Activated naive CD4-positive, alpha-beta T cell treated with anti-CD3 and anti-CD28 coated beads, Interleukin-2, amount 50 U/mL, for 16 hours (primary cell): ENCODE data around the gene FANCI.

ENCODE experiments used
- DNase-seq: peaks from one replicate; pipeline ENCODE4 v3.0.0-alpha.2; 2020

The FANCI gene

DNA sequence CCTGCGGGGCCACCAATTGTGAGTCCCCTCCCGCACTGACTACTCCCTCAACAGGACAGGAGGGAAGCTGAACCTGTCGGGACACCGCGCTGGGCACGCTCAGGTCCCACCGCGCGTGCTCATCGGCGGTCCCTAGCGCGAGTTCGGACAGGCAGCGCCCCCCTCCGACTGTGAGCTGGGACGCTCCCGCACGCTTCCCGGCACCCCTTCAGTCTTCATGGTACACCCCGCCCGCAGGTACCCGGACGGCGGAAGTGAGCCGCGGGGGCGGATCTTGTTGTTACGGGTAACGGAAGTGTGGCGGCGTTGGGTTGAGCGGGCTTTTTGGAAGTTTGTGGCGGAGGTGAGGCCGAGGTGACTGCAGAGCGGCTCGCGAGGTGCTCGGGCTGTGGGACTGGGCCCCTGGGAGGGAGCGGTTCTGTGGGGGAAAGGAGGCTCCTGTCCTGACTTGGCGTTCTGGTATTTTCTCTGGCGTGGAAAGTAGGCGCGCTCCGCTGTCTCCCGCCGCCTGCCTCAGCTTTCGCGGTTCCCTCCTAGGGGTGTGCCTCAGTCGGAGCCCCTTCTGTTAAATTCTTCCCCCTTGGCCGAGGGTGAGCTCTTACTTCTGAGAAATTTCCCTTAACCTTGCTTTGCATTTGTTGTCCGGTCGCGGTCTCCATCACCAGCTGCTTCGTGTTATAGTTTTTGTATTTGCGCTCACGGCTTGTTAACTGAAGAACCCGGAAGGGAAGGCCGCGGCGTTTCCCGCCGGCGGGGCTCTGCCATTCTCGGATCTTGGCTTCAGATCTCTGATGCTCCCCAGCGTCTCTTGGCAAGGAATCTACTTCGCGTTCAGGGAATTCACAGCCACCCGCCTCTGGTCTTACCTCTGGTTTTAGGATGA is at the start of gene FANCI:
Gene FANCI (plus strand): TSS at position 289 of the 883 bp plus-strand sequence. CDS start 3,669 bp downstream, outside the sequence.
- DNase-seq: peak; percentile 98

DNA sequence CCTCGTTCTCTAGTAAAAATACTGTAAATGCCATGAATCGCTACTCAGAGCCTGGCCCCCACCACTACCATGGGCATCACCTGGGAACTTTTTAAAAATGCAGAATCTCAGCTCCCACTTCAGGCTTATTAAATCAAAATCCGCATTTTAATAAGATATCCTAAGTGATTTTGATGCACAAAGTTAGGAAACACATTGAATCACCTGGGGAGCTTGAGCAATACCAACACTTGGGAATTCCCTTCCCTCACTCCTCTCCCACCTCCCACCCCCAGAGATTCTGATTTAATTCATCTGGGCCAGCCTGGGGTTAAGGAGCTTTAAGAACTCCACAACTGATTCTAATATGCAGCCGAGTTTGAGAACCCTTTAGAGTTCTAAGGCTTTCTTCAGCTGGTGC is 49.2 kb upstream of the FANCI start:
- DNase-seq: no peak

DNA sequence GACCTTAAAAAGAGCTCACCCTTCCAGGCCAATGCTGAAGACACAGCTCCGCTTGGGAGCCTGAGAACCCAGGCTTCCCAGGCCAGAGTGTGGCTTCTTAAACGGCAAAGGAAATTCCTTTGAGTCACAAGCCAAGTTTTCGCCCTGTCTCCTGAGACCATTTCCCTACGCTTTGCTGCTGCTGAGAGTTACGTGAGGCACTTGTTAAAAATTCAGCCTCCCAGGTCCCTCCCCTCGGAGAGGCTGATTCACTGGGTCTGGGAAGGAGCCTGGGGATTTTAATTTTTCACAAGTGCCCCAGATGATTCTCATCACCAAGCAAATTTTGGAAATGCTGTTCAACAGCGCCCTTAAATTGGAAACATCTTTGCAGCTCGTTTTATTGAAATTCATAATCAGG is 47.9 kb upstream of the FANCI start:
- DNase-seq: no peak

DNA sequence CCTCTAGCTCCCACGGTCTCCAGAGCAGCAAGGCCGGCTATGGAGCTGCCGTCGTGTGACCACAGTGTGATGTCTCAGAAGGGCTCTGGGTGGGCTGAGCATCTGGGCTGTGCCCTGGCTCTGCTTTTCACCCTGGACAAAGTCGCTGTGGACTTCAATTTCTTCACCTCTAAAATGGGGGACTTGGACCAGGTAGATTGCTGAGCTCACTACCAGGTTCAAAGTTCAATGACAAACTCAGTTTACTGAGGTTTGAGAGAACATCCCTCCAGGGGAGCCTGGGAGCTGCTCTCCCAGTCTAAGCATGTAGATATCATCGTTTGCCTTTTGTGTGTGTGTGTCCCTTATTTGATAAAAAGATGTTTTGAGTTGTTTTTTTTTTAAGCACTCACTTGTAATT is 47.5 kb upstream of the FANCI start:
- DNase-seq: no peak

DNA sequence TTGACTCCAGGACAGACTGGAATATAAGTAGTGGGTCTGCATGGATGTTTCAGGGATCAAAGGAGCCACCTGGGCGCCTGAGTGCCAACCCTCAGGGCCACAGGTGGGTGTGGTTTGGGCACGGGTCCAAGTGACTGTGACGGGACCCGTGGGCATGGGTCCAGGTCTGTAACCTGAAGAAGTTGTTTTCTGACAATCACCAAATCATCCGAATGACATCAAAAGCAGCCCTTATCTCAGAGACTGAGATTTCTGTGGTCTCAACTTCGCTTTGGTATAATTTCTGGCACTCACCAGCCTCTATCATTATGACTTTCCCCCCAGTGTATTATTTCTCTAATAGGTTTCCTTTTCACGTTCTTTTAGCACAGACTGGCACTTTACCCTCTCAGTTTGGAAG is 46.8 kb upstream of the FANCI start:
- DNase-seq: peak; percentile 27

DNA sequence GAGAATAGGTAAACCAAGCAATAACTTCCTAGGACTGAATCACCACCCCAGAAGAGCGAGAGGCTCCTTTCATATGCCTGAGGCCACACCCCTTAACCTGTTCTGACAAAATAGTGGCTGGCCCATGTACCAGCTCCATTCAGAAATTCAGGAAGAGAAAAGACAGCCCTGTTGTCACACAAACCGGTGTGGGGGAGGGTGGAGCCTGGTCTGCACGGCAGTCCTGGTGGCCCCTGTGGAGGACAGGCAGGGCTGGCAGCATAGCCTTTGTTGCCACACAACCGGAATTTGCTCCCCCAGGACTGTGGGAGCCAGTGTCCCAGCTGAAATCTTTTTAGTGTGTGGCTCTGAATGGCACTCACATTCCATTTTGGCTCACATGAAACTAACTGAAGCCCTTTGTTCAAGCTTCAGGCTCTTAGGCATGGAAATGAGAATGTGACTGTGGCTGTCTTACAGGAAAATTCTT is 46.2 kb upstream of the FANCI start:
- no peak for DNase-seq

DNA sequence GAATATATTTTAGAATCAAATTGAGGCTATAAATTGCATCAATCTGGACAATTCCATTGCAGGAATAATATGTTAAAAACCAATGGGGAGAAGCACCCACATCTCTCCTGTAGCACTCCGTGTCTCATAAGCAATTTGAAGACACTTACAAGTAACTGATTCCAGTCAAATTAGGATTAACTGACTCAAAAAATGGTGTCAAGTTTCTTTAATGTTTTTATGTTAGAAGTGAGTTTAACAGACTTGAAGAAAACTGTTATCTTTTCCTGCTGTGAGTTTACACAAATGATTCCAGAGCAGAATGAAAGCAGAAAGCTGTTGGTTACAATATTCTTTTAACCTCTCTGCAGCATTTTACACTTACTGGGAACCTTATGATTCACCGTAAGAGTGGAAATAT is 45.6 kb upstream of the FANCI start:
- DNase-seq: no peak

DNA sequence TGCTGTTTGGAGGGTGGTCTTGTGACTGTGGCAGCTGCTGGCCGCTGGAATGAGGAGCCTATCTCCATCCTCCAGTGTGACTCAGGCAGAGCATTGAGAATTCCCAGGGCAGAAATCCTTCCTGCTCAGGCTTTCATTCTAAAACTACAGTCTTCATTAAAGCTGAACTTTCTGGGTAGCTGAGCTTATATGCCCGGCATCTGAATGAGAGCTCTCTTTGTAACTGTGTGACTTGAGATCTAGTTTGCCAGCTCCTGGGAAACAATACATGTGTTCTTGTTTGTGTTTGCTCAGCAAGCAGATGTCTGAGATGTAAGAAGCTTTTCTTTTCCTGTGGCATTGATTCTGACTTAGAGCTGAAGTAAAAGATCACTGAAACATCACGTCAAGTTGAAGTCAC is 44.8 kb upstream of the FANCI start:
- no peak for DNase-seq

DNA sequence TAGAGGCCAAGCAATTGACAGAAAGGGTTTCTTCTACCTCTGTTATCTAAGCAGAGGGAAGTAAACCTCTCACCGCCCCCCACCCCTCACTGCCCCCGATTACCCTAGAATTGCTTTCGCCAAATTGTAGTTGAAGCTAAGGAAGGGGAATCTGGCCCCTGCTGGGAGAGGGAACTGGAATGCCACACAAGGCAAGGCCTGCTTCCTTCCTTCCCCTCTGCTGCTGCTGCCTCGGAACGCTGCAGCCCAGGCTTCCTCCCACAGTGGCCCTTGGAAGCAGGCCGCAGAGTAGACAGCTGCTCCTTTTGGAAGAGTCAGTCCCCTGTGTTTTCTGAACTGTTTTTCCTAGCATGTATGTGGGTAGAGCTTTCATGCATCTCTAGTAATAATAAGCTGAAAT is 44.0 kb upstream of the FANCI start:
- no peak for DNase-seq

DNA sequence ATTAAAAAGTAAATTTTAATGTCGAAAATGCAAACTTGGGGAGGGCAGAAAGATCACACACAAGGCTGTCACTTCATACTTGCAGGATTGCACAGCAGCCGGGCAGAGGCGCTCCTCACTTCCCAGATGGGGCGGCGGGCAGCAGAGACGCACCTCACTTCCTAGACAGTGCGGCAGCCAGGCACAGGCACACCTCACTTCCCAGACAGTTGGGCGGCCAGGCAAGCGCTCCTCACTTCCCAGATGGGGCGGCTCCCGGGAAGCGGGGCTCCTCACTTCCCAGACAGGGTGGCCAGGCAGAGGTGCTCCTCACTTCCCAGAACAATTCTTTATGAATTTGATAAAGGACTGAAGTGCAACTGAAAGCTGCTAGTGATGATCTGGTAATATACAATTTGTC is 43.6 kb upstream of the FANCI start:
- no peak for DNase-seq

DNA sequence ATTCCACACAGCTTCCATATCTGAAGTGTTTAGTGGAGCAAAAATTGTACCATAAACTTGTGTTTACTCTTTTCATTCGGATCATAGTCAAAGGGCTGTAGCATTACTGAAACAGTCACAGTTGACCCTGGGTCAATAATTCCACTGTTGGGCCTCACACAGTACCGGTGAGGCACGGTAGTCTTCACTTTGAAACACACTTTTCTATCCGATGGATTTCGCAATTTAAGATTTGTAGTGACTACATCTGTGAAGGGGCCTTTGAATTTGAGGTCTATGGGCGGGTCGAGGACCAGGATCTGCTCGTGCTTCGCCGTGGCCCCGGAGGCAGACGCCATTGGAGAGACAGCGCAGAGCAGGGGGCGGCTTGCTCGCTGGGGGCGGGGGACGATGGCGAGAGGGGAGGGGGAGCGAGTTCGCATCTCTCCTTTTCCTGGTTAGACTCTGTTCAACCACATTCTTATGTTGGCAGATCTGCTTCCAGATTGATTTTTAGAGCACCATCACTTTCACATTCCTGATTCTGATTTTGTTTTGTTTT is 42.2 kb upstream of the FANCI start:
- DNase-seq: no peak

DNA sequence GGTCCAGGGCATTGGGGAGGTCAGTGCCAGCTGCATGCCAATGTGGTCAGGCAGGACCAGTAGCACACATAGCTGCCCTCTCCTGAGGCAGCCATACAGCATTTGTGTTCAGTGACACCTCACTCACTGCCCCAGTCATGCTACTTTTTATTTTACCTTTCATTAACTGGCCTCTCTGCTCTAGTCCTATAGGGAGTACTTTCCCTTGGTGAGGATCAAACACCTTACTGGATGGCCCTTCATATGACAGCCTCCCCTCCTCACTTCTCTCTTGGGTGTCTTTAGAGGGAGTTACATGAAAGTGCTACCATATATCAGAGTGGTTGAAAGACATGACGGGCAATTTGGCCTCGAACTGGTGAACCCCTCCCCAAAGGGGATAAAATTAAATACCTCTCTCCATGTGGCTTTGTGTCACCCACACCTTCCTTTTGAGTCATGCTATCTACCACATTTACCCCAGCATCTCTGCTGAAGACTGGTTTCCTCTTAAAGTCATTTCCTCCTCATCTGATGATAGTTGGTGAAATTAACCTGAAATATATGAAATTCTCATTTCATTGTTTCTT is 40.0 kb upstream of the FANCI start:
- DNase-seq: no peak

DNA sequence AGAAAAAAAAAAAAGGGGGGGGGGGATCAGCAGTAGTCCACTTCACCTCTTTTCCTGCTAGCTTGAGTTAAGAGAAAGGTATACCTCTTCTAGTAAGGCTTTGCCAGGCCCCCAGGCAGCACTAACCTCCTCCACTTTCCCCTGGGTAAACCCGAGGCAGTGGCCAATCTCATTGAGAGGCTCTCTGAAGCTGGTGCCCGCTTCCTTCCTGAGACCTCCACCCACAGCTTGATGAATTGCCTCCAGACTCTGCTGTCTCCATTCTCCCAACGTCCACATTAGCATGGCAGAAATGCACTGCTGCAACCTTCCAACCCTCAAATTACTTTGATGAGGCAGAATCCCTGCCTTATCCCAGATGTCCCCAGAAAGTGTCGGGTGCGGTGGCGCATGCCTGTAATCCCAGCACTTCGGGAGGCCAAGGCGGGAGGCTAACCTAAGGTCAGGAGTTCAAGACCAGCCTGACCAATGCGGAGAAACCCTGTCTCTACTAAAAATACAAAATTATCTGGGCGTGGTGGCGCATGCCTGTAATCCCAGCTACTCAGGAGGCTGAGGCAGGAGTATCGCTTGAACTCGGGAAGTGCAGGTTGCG is 37.7 kb upstream of the FANCI start:
- no peak for DNase-seq

DNA sequence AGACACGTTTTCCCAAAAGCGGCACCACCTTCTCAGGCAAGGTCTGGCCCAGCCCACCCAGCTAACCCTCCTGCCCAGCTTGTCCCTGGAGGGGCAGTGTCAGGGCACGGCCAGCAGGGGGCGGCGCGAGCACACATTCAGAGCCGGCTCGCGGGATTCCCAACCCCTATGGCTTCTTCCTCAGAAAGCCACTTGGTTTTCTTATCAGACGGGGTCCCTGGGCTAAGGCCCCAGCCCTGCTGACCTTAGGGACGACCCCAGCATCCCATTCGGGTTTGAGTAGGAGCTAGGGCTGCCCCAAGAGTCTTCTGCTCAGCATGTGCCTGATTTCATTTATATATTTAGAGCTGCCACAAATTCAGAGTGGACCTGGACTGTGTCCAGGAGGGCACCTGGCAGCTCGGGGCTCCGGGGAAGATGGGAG is 36.9 kb upstream of the FANCI start:
- DNase-seq: peak; percentile 72

DNA sequence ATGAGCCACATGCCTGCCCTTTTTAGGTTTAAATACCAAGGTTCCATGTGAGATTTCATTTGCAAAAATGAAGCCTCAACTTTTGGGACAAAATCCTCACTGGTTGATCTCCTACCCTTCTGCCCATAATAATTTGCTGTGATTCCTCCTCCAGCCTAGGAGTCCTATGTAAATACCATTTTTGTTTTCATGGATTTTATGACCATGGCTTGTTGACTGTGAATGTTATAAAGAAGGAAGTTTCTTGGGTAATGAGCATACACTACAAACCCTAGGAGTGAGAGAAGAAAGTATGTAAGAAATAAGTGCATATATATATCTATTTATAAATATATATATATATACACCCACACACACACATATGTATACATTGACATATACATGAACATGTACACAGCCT is 35.5 kb upstream of the FANCI start:
- DNase-seq: no peak

DNA sequence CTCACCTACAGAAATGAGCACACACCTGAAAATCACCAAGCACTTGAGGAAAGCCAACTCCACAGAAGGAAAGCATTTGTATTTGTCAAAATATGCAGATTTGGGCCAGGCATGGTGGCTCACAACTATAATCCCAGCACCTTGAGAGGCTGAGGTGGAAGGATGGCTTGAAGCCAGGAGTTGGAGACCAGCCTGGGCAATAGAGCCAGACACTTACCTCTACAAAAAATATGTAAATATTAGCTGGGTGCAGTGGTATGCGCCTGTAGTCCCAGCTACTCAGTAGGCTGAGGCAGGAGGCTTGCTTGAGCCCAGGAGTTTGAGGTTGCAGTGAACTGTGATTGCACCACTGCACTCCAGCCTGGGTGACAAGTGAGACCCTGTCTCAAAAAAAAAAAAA is 34.7 kb upstream of the FANCI start:
- no peak for DNase-seq

DNA sequence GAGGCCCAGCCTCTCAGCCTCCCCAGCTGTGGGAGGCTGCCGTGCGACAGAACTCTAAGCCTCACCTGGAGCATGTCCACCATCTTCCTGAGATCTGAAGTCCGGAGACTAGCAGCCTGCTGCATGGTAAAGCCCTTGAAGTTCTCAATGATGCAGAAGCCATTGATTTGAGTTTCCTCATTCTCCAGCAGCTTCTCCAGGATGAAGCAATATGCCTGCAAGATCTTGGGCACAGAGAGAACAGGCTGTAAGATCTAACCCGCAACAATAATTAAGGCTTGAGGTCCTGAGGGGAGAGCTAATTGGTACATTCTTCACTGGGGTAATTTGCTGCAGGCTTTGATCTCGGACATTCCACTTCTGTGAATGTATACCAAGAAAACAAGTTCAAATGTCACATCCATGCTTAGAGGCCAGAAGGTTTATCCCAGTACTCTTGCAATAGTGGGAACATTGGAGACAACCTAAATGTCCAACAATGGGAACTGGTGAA is 32.1 kb upstream of the FANCI start:
- DNase-seq: no peak

DNA sequence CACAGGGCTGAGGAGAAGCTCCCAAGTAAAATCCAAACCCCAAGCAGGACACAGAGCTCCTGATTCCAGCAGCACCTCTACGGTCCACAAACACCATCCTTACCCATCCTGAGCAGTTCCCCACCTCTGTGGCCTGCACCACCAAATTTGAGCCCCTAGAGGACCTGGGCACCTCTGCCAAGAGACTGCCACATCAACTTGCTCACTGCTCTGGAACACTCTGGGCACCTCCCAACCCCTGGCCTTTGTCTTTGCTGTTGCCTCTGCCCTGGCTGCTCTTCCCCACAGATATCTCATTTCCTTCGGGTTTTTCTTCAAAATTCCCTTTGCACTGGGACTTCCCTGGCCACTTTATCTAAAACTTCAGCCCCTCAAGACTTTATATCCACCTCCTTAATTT is 28.2 kb upstream of the FANCI start:
- no peak for DNase-seq

DNA sequence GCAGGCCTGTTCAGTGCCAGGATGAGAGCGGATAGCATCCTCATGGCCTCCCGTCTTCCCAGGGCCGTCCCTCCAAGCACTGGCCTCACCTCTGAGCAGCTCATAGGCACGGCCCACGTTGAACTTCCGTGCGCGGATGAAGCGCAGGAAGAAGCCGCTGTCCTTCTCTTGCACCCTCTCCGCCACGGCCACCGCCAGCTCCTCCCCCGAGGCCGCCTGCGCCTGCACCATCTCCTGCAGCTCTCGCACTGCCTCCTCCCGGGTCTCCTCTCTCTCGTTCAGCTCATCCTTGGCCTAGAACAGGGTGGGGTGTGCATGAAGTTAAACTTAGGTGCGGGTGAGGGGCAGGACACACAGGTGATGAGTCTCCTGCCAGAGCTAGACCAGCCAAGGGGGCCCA is 26.7 kb upstream of the FANCI start:
- DNase-seq: no peak

DNA sequence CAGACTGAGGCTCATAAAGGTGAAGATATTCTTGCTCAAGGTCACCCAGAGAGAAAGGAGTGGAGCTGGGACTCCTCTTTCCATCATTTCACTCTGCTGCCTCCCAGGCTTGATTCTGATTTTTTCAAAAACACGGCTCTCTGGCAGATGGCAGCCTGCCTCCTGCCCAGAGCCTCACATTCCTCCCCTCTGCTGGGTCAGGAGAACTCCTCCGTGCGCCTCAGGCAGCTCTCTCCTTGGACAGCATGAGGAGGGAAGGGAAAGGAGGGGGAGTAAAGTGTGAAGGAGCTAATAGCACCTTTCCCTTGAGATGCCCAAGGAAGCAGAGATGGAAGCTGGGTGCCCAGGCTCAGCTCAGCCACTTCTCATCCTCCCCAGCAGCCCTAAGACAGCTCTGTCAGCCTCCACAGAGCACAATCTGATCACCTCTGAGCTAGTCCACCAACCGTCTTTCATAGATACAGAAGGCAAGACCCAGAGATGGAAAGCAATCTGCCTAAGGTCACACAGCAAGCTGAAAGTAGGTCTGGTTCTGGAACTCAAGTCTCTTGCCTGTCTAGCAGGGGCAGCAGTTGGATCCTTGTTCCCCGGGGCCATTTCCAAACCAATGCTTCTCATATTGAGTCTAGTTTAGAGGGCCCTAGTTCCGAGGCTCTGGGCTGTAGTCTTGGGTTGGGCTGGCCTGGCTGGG is 25.9 kb upstream of the FANCI start:
- no peak for DNase-seq

DNA sequence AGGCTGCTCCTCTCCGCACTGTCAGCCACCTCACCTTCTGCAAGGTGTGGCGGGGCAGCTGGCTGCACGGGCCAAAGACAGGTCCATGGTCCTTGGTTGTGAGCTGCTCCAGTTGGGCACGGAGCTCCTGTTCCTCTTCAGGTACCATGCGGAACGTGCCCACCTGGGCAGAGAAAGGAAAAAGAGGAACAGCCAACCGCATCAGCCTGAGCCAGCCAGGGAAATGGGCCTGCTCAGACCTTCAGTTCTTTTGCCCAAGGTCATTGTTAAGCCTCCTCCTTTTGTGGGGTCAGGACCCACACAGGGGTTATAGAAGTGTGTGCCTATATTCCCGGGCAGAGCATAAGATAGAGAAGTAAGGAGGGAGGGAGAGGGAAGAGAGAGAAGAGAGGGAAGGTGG is 25.2 kb upstream of the FANCI start:
- DNase-seq: no peak

DNA sequence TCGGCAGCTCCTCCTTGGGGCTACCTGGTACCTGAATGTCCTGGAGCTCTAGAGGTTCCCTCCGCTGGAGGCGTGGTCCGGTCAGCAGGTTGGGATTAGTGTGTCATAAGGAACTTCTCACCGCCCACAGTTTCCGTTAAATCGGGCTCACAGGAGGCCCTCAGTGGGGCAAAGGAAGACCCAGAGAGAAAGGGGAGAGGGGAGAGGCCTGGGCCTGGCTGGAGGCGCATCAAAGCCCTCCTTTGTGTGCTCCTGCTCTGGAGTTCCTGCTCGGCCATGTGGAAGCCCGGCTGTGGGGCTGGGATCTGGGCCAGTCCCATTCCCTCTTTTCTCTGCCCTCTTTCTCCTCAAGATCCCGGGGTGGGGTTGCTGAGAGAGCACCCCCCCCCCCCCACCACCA is 22.2 kb upstream of the FANCI start, which contains the start of gene RLBP1:
Gene RLBP1 (minus strand): TSS at position 37 of the 400 bp plus-strand sequence. CDS start 2,604 bp downstream, outside the sequence.
- DNase-seq: no peak

DNA sequence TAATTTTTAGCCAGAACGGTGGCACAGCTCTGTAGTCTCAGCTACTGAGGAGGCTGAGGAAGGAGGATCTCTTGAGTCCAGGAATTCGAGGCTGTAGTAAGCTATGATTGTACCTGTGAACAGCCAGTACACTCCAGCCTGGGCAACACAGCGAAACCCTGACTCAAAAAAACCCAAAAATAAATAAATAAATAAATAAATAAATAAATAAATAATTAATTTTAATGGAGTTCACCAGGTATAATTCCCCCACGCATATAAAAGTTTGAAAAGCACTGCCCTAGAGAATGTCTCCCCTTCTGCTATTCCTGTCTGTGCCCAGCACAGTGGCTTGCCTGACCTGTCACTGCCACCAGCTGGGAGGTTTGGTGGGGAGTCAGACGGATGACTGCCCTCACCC is 18.2 kb upstream of the FANCI start:
- DNase-seq: no peak
